GM20000 (cell line): ENCODE measurements around the gene KDM6A.
"Not testable (repeated sequence)": the region's sequence is repeated elsewhere in the genome, so short reads cannot be mapped to it uniquely, and the experiment has no call there.

Experiments used
- DNase-seq: peaks from one replicate; pipeline ENCODE4 v3.0.0; 2012; ENCODE audit warnings: low spot score
- TF ChIP-seq, protein P1 (sequence below): IDR thresholded peaks from 2 replicates; pipeline ENCODE4 v1.5.1; 2012; ENCODE audit warnings: mild to moderate bottlenecking, control low read depth; ENCODE audit errors: extremely low read depth, missing control alignments

Gene KDM6A

DNA sequence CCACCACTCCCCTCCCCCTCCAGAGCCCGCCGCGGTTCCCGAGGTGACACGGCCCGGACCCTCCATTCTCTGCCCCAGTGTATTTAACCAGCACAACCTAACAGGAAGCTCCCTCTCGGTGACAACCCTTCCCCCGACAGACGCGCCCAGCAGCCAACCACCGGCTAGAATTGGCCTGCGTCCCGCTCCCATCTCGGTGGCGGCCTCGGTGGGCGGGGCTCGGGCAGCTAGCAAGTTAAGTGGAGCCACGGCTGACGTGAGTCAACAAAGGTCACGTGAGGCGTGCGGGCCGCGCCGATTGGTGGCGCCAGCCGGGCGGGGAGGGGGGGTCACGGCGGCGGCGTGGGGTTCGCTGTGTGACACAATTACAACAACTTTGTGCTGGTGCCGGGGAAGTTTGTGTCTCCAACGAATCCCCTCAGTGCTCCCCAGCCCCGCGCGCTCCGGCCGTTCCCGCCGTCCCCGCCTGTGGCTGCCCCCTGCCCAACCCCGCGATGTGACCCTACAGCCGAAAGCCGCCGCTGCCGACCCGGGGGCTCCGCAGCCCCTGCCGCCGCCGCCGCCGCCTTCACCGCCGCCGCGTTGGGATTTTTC, at the start of gene KDM6A:
TSS of gene KDM6A (plus strand) at position 368 of the 594 bp plus-strand sequence. CDS start 364 bp downstream, outside the sequence.
- TF ChIP-seq, protein P1, sequence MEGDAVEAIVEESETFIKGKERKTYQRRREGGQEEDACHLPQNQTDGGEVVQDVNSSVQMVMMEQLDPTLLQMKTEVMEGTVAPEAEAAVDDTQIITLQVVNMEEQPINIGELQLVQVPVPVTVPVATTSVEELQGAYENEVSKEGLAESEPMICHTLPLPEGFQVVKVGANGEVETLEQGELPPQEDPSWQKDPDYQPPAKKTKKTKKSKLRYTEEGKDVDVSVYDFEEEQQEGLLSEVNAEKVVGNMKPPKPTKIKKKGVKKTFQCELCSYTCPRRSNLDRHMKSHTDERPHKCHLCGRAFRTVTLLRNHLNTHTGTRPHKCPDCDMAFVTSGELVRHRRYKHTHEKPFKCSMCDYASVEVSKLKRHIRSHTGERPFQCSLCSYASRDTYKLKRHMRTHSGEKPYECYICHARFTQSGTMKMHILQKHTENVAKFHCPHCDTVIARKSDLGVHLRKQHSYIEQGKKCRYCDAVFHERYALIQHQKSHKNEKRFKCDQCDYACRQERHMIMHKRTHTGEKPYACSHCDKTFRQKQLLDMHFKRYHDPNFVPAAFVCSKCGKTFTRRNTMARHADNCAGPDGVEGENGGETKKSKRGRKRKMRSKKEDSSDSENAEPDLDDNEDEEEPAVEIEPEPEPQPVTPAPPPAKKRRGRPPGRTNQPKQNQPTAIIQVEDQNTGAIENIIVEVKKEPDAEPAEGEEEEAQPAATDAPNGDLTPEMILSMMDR, result no peak
- peak; percentile 95 for DNase-seq

DNA sequence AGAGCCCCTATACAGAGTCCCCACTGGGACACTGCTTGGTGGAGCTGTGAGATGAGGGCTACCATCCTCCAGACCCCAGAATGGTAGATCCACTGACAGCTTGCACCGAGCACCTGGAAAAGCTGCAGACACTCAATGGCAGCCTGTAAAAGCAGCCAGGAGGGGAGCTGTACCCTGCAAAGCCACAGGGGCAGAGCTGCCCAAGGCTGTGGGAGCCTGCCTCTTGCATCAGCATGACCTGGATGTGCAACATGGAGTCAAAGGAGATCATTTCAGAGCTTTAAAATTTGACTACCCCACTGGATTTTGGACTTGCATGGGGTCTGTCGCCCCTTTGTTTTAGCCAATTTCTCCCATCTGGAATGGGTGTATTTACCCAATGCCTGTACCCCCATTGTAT, 49.8 kb upstream of the KDM6A start:
- not testable (repeated sequence) for DNase-seq

DNA sequence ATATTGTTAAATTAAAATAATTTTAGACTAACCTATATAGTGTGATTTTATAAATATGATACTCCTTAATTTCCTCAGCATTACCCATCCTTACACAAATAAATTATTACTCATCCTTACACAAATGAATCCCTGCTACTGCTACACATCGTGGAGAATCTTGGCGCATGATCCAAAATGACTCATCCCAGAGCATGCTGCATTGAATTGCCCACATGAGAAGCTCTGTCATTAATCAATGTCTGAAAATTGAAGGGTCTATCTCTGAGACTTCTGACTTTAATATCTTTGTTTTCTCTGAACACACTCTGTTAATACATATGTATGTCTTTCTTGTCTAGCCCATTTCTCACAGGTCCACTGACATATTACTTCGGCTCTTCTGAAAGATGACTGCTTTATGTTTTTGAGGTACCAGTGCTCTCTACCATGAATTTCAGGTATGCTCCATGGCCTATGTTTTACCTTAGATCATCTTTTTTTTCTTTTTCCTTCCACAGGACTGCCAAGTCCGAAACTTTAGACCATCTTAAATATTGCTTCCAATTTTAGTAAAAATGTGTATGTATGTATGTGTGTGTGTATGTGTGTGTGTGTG, 44.9 kb upstream of the KDM6A start:
- no peak for DNase-seq
- TF ChIP-seq, protein P1, result no peak

DNA sequence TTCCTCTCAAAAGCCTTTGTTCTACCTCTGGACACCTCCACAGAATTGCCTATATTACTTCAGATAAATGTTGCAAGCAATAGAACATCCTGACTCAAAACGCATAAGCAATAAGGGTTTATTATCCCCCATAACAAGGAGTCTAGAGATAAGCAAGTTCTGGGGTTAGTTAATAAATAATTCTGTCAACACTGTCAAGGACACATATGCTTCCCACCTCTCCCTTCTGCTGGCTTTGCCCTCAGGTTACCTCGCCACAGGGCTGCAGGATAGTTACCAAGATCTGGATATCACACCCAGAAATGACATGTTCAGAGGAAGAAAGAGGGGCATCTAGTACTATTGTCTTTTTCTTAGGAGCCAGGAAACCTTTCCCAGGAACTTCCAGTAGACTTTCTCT, 43.2 kb upstream of the KDM6A start:
- TF ChIP-seq, protein P1, result no peak
- no peak for DNase-seq

DNA sequence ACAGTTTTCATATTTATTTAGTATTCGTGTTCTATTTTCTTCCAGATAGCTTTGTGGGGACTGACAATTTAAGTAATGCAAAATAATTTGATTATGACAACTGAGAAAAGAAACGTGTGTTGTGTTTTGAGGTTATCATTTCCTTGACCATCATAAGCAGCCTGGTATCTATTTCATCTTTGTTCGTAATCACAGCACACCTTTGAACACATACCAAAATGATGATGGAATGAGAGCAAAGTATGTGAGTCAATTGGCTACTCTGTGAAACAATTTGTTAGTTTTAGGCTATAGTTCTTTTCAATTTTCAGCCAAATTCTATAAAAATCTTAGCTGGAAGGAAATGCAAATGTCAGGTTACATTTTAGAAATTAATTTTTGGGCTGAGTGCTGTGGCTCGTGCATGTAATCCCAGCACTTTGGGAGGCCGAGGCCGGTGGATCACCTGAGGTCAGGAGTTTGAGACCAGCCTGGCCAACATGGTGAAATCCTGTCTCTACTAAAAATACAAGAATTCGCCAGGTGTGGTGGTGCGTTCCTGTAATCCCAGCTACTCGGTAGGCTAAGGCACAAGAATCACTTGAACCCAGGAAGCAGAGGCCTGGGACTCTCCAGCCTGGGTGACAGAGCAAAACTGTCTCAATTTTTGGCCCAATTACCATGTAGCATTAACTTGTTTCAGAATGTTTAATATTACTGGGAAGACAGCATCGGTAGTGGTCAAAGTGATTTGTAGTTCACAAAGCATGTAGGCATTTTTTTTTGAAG, 30.3 kb upstream of the KDM6A start:
- DNase-seq, result no peak

DNA sequence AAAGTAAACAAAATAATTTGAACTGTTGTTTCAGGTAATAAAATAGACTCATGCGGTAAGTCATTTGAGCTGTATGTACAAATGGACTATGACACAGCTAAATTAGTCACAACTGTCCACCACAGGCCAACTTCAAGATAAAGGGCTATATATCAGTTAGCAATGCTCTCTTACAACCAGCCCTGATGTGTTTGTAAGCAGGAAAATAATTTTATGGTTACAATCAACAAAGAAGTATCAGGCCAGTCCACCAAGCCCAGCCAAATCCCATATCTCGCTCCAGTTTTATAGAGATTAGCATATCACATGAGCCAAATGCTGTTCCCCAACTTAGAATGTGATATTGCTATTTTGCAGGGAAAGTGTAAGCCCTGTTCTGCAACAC, 29.7 kb upstream of the KDM6A start:
- DNase-seq, result no peak
- TF ChIP-seq, protein P1, result no peak

More for the DNA sequence above, 30.3 kb upstream of the KDM6A start:
- TF ChIP-seq, protein P1, result no peak

DNA sequence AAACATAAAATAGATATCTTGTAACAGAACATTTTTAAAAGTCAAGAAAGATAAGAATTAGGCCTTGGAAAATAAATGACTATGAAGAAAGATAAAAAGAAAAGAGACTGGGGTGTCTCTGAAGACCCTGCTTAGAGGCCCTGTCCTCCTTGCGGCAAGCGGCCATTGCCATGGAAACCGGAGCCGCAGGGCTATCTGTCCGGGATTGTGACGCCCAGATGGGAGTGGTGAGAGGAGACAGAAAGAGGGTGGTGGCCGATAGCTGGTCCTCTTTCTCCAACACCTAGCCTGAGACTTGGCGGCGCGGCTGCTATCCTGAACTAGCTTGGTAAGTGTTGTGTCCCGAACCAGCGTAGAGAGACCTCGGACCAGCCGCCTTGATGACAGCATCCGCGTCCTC, 29.2 kb upstream of the KDM6A start, which contains the start of gene DUSP21:
TSS of gene DUSP21 (plus strand) at position 269 of the 400 bp plus-strand sequence. CDS start at position 381, 112 bp downstream.
- no peak for DNase-seq
- TF ChIP-seq, protein P1, result no peak
